Dendritic cell treated with granulocyte-macrophage colony-stimulating factor and Interleukin-4, amounts not matched to agents 40 ng/mL and 50 ng/mL, for 4 days (primary cell): ENCODE results near the gene BRD9.
"Not testable (repeated sequence)": the region's sequence is repeated elsewhere in the genome, so short reads cannot be mapped to it uniquely, and the experiment has no call there.

ENCODE experiments used
- H3K27ac Mint-ChIP-seq: one replicate; pipeline ENCODE4 v1.8.0; 2022; ENCODE audit warnings: mild to moderate bottlenecking, mixed read lengths
- H3K27me3 Mint-ChIP-seq: one replicate; pipeline ENCODE4 v1.8.0; 2022; ENCODE audit warnings: mild to moderate bottlenecking, mixed read lengths
- H3K36me3 Mint-ChIP-seq: one replicate; pipeline ENCODE4 v1.8.0; 2022; ENCODE audit warnings: low read depth, mixed read lengths
- H3K4me1 Mint-ChIP-seq: one replicate; pipeline ENCODE4 v1.8.0; 2022; ENCODE audit warnings: low read depth, mixed read lengths
- H3K4me3 Mint-ChIP-seq: one replicate; pipeline ENCODE4 v1.8.0; 2022; ENCODE audit warnings: mild to moderate bottlenecking, moderate library complexity, mixed read lengths
- H3K9me3 Mint-ChIP-seq: one replicate; pipeline ENCODE4 v1.8.0; 2022; ENCODE audit warnings: mixed read lengths
- intact Hi-C: fragments of 100-400 bp; cut with micrococcal nuclease; formaldehyde crosslinking; loops from one replicate; pipeline ENCODE4 v1.15.0; 2022

The BRD9 gene

GRCh38 chr5:916441-917293, 24.1 kb upstream of the BRD9 start:
- Mint-ChIP-seq H3K27me3 (no peaks in the 10 kb centered on the region), H3K9me3 (no peaks in the 10 kb centered on the region), H3K4me1 (no peaks in the 10 kb centered on the region), H3K4me3 (no peak overlapping the region), H3K27ac (no peak overlapping the region), H3K36me3 (peaks cover 11% of the 10 kb centered on the region)
- intact Hi-C loops = no loop called here

DNA sequence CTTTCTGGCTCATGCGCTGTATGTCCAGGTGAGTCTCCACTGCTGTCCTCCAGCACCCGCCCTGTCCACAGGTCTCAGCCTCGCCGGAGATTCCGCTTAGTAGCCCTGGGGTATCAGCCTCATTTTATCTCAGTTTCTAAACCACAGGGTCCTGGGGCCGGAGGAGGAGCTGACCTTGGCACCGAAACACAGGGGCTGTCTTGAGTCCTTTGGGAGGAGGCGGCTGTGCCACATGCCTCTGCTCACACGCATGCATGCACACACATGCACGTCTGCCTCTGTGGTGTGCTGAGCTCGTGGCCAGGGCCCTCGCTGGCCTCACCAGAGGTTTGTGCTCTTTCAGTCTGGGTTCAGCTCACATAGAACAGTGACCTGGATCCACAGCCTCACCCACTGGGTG, 23.3 kb upstream of the BRD9 start:
- no peak overlapping the region for H3K4me3 Mint-ChIP-seq
- H3K9me3 Mint-ChIP-seq = no peaks in the 10 kb centered on the region
- H3K36me3 Mint-ChIP-seq = peaks cover 11% of the 10 kb centered on the region
- H3K27me3 Mint-ChIP-seq = no peaks in the 10 kb centered on the region
- H3K27ac Mint-ChIP-seq = no peak overlapping the region
- no peaks in the 10 kb centered on the region for H3K4me1 Mint-ChIP-seq
- intact Hi-C loops = no loop called here

DNA sequence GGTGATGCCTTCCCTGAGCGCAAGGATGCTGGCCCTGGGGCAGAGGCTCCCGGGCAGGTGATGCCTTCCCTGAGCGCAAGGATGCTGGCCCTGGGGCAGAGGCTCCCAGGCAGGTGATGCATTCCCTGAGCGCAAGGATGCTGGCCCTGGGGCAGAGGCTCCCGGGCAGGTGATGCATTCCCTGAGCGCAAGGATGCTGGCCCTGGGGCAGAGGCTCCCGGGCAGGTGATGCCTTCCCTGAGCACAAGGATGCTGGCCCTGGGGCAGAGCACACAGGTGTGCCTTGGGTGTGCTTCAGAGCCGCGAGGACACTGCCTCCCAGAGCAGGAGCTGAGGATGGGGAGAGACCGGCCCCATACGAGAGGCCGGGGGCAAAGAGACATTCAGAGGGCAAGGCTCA, 22.7 kb upstream of the BRD9 start:
- H3K27ac Mint-ChIP-seq, H3K9me3 Mint-ChIP-seq, intact Hi-C loops, H3K4me1 Mint-ChIP-seq, H3K27me3 Mint-ChIP-seq, H3K4me3 Mint-ChIP-seq: not testable (repeated sequence)
- peaks cover 11% of the 10 kb centered on the region for H3K36me3 Mint-ChIP-seq

DNA sequence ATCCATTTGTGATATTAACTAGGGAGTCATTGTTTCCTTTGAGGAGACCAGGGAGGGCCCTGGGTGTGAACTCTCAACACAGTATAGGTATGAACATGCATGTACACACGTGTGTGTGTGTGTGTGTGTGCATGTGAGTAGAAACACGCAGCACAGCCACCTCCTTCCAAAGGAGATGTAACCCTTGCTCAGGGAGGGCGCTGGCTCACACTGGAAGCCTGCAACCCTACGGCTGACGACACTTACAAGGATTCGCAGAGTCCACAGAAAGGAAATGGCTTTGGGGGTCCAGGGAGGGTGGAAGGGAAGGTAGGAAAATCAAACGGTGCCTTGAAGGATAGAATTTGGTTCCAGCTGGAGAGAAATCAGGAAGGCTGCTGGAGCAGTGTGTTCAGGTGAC, 22.0 kb upstream of the BRD9 start:
- Mint-ChIP-seq H3K9me3 (no peaks in the 10 kb centered on the region), H3K27me3 (no peaks in the 10 kb centered on the region), H3K4me3 (no peak overlapping the region), H3K27ac (no peak overlapping the region), H3K4me1 (no peaks in the 10 kb centered on the region), H3K36me3 (peaks cover 11% of the 10 kb centered on the region)
- intact Hi-C loops = no loop called here

DNA sequence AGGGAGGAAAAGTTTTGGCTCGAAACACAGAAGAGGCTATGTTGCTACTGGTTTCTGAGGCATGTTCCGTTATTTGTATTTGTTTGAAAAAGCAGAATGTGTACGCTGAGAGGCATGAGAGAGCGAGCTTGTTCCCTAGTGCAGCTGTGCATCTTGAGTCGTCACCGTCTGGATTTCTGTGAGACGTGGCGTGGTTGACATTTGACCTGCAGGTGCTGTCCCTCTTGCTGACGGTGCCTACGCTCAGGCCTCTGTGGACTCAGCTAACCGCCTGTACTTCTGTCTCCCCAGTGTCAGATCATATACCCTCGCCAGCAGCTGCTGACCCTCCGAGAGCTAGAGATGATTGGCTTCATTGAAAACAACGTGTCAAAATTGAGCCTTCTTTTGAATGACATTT, 21.6 kb upstream of the BRD9 start:
- Mint-ChIP-seq H3K36me3 (peaks cover 11% of the 10 kb centered on the region), H3K4me3 (no peak overlapping the region)
- intact Hi-C loops = no loop called here

DNA sequence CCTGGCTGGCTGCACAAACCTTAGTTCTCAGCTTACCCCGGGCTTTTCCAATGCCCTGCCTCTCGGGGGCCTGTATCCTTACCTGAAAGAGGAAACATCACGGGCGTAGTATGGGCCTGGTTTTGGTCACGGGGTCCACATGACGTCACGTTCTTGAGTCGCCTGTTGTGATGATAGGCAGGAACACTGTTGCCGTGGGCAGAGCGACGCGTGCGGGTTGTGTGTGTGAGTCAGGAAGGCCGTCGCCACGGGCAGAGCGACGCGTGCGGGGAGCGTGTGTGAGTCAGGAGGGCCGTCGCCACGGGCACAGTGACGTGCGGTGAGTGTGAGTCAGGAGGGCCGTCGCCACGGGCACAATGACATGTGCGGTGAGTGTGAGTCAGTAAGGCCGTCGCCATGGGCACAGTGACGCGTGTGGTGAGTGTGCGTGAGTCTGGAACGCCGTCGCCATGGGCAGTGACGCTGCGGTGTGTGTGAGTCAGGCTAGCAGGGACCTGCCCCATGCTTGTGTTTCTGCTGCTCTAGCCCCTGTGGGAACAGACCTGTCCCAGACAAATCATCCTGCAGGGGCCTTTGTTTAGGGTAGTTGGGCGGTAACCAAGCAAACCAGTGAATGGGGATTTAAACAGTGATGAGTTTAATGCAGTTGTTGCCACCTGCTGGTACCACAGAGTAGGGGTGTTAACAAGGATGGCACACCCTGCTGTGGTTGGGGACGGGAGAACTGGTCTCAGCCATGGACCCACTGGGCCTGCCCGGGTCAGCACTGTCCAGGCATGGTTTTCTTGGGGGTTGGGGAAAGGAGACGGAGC, 19.9 kb upstream of the BRD9 start:
- peaks cover 11% of the 10 kb centered on the region for H3K36me3 Mint-ChIP-seq
- H3K27me3 Mint-ChIP-seq = no peaks in the 10 kb centered on the region
- H3K27ac Mint-ChIP-seq = no peak overlapping the region
- no peak overlapping the region for H3K4me3 Mint-ChIP-seq
- no peaks in the 10 kb centered on the region for H3K4me1 Mint-ChIP-seq
- no peaks in the 10 kb centered on the region for H3K9me3 Mint-ChIP-seq
- intact Hi-C loops = no loop called here

More for the DNA sequence above, 21.6 kb upstream of the BRD9 start:
- Mint-ChIP-seq H3K4me1 (no peaks in the 10 kb centered on the region), H3K27me3 (no peaks in the 10 kb centered on the region), H3K9me3 (no peaks in the 10 kb centered on the region), H3K27ac (no peak overlapping the region)

DNA sequence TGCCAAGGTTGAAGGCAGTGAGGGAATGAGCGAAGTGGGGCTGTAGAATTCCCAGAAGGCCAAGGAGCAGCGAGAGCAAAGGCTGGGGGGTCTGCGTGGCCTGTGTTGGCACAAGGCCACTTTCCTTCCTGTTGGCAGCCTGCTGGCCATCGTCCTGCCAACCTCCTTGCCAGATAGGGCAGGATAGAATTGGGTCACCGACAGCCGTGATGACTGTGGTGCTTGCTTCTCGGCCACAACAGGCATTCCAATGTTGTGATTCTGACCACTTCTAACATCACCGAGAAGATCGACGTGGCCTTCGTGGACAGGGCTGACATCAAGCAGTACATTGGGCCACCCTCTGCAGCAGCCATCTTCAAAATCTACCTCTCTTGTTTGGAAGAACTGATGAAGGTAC, 19.0 kb upstream of the BRD9 start:
- intact Hi-C loops = no loop called here
- H3K4me3 Mint-ChIP-seq = no peak overlapping the region
- no peak overlapping the region for H3K27ac Mint-ChIP-seq
- no peaks in the 10 kb centered on the region for H3K9me3 Mint-ChIP-seq
- H3K36me3 Mint-ChIP-seq = peaks cover 11% of the 10 kb centered on the region
- no peaks in the 10 kb centered on the region for H3K4me1 Mint-ChIP-seq
- H3K27me3 Mint-ChIP-seq = no peaks in the 10 kb centered on the region

DNA sequence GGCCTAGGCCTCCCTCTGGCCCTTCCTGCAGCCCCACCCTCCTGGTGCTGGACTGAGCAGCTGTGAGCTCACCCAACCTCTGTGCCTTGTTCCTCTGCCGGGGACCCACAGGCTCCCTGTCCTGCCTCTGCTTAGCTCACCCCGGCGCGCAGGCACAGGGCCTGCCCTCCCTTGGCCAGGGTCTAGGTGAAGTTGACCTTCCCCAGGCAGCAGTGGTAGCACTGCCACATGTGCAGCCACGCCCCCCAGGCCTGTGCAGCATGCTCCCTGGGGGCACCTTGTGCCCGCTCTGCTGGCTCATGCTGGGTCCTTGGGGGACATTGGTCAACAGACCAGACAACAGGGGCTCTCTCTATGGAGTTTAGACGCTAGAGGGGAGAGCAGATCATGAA, 18.2 kb upstream of the BRD9 start:
- H3K4me1 Mint-ChIP-seq = no peaks in the 10 kb centered on the region
- no peak overlapping the region for H3K27ac Mint-ChIP-seq
- H3K9me3 Mint-ChIP-seq = no peaks in the 10 kb centered on the region
- no peak overlapping the region for H3K4me3 Mint-ChIP-seq
- H3K27me3 Mint-ChIP-seq = no peaks in the 10 kb centered on the region
- peaks cover 11% of the 10 kb centered on the region for H3K36me3 Mint-ChIP-seq
- intact Hi-C loops = no loop called here

DNA sequence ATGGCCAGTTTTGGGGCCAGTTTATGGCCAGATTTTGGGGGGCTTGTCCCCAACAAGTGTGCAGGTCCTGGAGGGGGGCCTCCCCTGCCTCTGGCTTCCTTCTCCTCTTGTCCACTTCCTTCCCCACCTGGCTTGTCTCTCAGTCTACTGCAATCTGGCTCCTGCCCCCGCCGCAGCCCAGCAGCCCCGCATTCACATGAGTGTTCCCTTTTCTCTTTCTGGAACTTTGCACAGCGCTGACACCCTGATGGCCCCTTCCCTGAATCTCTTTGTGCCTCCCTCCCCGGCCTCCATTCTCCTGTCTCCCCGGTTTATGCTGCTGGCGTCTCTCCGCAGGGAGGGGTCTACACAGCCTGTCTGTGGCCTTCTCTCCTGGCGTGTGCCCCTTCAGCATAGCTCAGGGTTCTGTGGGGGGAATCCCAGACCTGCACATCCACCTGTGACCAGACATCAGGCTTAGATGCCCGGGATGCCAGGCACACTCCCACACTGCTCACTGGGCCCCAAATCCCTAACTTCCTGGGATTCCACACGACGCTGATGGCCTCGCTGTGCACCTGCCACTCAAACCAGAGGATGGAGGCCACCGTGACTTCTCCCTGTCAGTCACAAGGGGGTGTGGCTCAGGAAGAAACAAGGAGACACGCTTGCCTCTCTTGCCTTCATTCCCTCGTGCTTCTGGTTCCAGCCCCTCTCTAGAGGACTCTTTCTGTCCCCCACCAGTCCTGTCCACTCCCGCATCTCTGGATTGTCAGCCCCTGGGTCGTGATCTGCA, 17.6 kb upstream of the BRD9 start:
- no peaks in the 10 kb centered on the region for H3K4me1 Mint-ChIP-seq
- no peak overlapping the region for H3K27ac Mint-ChIP-seq
- intact Hi-C loops = no loop called here
- no peaks in the 10 kb centered on the region for H3K27me3 Mint-ChIP-seq
- H3K36me3 Mint-ChIP-seq = peaks cover 11% of the 10 kb centered on the region
- no peaks in the 10 kb centered on the region for H3K9me3 Mint-ChIP-seq
- H3K4me3 Mint-ChIP-seq = no peak overlapping the region

GRCh38 chr5:909086-909485, 16.5 kb upstream of the BRD9 start:
- Mint-ChIP-seq H3K4me3 (no peak overlapping the region), H3K27me3 (no peaks in the 10 kb centered on the region), H3K36me3 (peaks cover 10% of the 10 kb centered on the region), H3K4me1 (no peaks in the 10 kb centered on the region), H3K27ac (no peak overlapping the region), H3K9me3 (no peaks in the 10 kb centered on the region)
- intact Hi-C loops = no loop called here

- H3K27me3 Mint-ChIP-seq = no peaks in the 10 kb centered on the region
- H3K27ac Mint-ChIP-seq = no peak overlapping the region
Measured at GRCh38 chr5:908172-908571, 15.6 kb upstream of the BRD9 start.

GRCh38 chr5:907366-907910, 14.8 kb upstream of the BRD9 start:
- intact Hi-C loops = no loop called here
- H3K9me3 Mint-ChIP-seq = no peaks in the 10 kb centered on the region
- H3K4me1 Mint-ChIP-seq = no peaks in the 10 kb centered on the region
- H3K27me3 Mint-ChIP-seq = no peaks in the 10 kb centered on the region
- H3K36me3 Mint-ChIP-seq = peaks cover 9% of the 10 kb centered on the region
- no peak overlapping the region for H3K4me3 Mint-ChIP-seq
- no peak overlapping the region for H3K27ac Mint-ChIP-seq

More at GRCh38 chr5:908172-908571, 15.6 kb upstream of the BRD9 start:
- intact Hi-C loops = no loop called here
- Mint-ChIP-seq H3K4me3 (no peak overlapping the region), H3K9me3 (no peaks in the 10 kb centered on the region), H3K36me3 (peaks cover 10% of the 10 kb centered on the region), H3K4me1 (no peaks in the 10 kb centered on the region)

DNA sequence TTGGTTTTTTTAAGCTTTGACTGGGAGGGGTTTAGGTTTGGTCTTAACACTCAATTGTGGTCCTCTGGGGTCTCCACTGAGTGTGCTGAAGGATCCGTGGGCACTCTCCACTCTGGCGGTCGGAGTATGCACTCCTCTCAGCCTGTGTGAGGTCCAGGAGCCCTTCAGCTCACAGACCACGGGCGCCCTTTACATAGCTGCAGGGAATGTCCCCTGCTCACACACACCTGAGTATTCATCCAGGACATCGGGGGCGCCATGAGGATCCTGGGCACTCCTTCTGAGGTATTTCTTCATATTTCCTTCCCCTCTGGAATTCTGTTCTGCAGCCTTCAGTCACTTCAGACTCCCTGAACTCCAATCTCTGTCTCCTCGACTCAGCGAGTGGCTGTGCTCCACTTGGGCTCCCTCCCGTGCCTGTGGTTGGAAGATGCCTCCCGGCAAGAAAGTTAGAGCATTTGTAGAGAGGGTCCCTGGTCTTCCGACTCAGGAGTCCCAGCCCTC, 12.6 kb upstream of the BRD9 start:
- Mint-ChIP-seq H3K4me3 (no peak overlapping the region), H3K27me3 (no peaks in the 10 kb centered on the region), H3K4me1 (no peaks in the 10 kb centered on the region), H3K9me3 (no peaks in the 10 kb centered on the region), H3K36me3 (peaks cover 5% of the 10 kb centered on the region), H3K27ac (no peak overlapping the region)
- intact Hi-C loops = no loop called here

- Mint-ChIP-seq H3K9me3 (no peaks in the 10 kb centered on the region), H3K36me3 (peaks cover 5% of the 10 kb centered on the region), H3K27me3 (no peaks in the 10 kb centered on the region), H3K4me1 (no peaks in the 10 kb centered on the region), H3K4me3 (no peak overlapping the region), H3K27ac (no peak overlapping the region)
- intact Hi-C loops = no loop called here
Measured at GRCh38 chr5:903756-904096, 11.1 kb upstream of the BRD9 start.
